DOHH2 (cell line): ENCODE results near the gene ATP1A1.

Experiments
- CTCF ChIP-seq: fragments of 200-600 bp; sonication (generic); IDR thresholded peaks from one replicate; pipeline ENCODE4 v1.5.1; 2014; ENCODE audit warnings: antibody characterized with exemption, mild to moderate bottlenecking, low read depth, low read length; ENCODE audit not compliant: poor library complexity, severe bottlenecking
- EZH2phosphoT487 ChIP-seq: fragments of 200-600 bp; sonication (generic); IDR thresholded peaks from 2 replicates; pipeline ENCODE4 v1.6.1; 2017; ENCODE audit warnings: borderline replicate concordance, mild to moderate bottlenecking, antibody characterized with exemption, low read length, moderate library complexity, mixed read lengths

DNA sequence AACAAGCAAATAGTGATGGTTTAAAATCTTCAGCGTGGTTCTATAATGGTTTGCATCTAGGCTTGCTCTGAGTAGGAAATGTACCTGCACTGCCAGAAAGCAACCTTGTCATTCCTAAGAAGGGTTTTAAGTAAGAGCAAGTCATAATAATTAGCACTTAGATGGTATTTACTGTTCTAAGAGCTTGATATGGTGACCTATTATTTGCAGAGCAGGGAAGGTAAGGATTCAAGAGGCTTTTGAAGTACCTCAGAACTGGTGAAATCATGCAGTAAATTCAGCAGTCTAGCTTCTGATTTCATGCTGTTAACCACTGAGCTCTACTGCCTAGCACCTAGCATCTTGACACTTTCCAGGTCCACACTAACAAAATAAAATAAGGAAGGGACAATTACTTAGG lies 23.7 kb downstream of the ATP1A1 start:
- TF ChIP-seq CTCF = no peak
- no peak for TF ChIP-seq EZH2phosphoT487
